ENCODE data around the gene TAS1R3.

DNA sequence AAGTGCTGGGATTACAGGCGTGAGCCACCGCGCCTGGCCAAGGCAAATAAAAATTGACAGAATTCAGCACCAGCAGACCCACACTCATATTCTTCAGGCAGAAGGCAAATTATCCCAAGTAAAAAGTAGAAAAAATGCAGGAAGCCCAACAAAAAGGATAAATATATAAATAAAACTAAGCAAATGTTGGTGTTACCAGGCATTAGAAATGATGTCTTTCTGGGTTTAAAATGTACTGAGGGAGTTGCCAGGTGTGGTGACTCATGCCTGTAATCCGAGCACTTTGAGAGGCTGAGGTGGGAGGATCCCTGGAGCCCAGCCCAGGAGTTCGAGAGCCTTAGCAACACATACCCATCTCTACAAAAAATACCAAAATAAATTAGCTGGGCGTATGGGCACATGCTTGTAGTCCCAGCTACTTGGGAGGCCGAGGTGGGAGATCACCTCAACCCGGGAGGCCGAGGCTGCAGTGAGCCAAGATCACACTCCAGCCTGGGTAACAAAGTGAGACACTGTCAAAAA lies 12.9 kb upstream of the TAS1R3 start:
- TF ChIP-seq, protein P1, sequence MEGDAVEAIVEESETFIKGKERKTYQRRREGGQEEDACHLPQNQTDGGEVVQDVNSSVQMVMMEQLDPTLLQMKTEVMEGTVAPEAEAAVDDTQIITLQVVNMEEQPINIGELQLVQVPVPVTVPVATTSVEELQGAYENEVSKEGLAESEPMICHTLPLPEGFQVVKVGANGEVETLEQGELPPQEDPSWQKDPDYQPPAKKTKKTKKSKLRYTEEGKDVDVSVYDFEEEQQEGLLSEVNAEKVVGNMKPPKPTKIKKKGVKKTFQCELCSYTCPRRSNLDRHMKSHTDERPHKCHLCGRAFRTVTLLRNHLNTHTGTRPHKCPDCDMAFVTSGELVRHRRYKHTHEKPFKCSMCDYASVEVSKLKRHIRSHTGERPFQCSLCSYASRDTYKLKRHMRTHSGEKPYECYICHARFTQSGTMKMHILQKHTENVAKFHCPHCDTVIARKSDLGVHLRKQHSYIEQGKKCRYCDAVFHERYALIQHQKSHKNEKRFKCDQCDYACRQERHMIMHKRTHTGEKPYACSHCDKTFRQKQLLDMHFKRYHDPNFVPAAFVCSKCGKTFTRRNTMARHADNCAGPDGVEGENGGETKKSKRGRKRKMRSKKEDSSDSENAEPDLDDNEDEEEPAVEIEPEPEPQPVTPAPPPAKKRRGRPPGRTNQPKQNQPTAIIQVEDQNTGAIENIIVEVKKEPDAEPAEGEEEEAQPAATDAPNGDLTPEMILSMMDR (IDR thresholded peaks at IDR 0.05): no peak
- TF ChIP-seq POLR2A (IDR thresholded peaks at IDR 0.05): no peak
- TF ChIP-seq EP300 (IDR thresholded peaks at IDR 0.05): peak in 1 of 2 donors; percentile 35
